Measurements from ENCODE around the gene MTARC1. TPM values are rescaled to one million over a fixed set of nuclear protein-coding genes. Genes with fewer than 3 reads are reported as not detected.
A peak's percentile ranks its signal among the peaks of the same experiment; 100 is the strongest.

Gene MTARC1
- total RNA-seq, 6 donors from 2014 or later = 10.0 to 41.7 (median 22.3) TPM

GRCh38 chr1:220797553-220797952, 10.8 kb downstream of the MTARC1 start:
- H3K4me1 ChIP-seq = no peaks in the 10 kb centered on the region
- ATAC-seq (ENCODE audit: low FRiP score in 2 of 2) = no peak
- peaks cover 0 to 34% (median 24%) of the 10 kb centered on the region in 4 donors for H3K36me3 ChIP-seq
- no peaks in the 10 kb centered on the region for H3K9me3 ChIP-seq
- TF ChIP-seq CTCF (IDR thresholded peaks at IDR 0.05) (no peak), POLR2AphosphoS5 (IDR thresholded peaks at IDR 0.05) (no peak), POLR2A (IDR thresholded peaks at IDR 0.05) (no peak), EP300 (IDR thresholded peaks at IDR 0.05) (no peak)
- DNase-seq = no peak
- H3K27me3 ChIP-seq = no peaks in the 10 kb centered on the region
- 80 to 88% methylated on average over 3 of the region's 3 CpGs for WGBS, 2 donors
- H3K4me3 ChIP-seq = no peak overlapping the region
- no peak overlapping the region for H3K27ac ChIP-seq

GRCh38 chr1:220798338-220798737, 11.6 kb downstream of the MTARC1 start:
- no peak for TF ChIP-seq POLR2AphosphoS5 (IDR thresholded peaks at IDR 0.05)
- no peak for TF ChIP-seq EP300 (IDR thresholded peaks at IDR 0.05)
- TF ChIP-seq POLR2A (IDR thresholded peaks at IDR 0.05) = no peak
- no peak for TF ChIP-seq CTCF (IDR thresholded peaks at IDR 0.05)
- Histone ChIP-seq H3K27ac (no peak overlapping the region), H3K36me3 (peaks cover 0 to 34% (median 24%) of the 10 kb centered on the region in 4 donors), H3K4me3 (no peak overlapping the region), H3K4me1 (peaks cover 0 to 2% (median 0%) of the 10 kb centered on the region in 4 donors), H3K9me3 (no peaks in the 10 kb centered on the region), H3K27me3 (no peaks in the 10 kb centered on the region)
- 86 to 93% methylated on average over 2 of the region's 2 CpGs for WGBS, 2 donors
- DNase-seq (no peak), ATAC-seq (ENCODE audit: low FRiP score in 2 of 2) (no peak)

GRCh38 chr1:220800262-220800661, 13.5 kb downstream of the MTARC1 start:
- H3K36me3 ChIP-seq = peaks cover 0 to 38% (median 24%) of the 10 kb centered on the region in 4 donors
- no peak for DNase-seq
- no peaks in the 10 kb centered on the region for H3K9me3 ChIP-seq
- H3K27me3 ChIP-seq = no peaks in the 10 kb centered on the region
- ATAC-seq (ENCODE audit: low FRiP score in 2 of 2) = no peak
- no peak for TF ChIP-seq EP300 (IDR thresholded peaks at IDR 0.05)
- H3K4me3 ChIP-seq = no peak overlapping the region
- no peak overlapping the region for H3K27ac ChIP-seq
- H3K4me1 ChIP-seq = peaks cover 0 to 7% (median 0%) of the 10 kb centered on the region in 4 donors
- WGBS, 2 donors = 88 to 89% methylated on average over 6 of the region's 6 CpGs

- Histone ChIP-seq H3K4me3 (no peak overlapping the region), H3K4me1 (peaks cover 0 to 7% (median 0%) of the 10 kb centered on the region in 4 donors), H3K27me3 (no peaks in the 10 kb centered on the region), H3K27ac (no peak overlapping the region), H3K36me3 (peaks cover 0 to 27% (median 16%) of the 10 kb centered on the region in 4 donors), H3K9me3 (no peaks in the 10 kb centered on the region)
- ATAC-seq (ENCODE audit: low FRiP score in 2 of 2) (peak in 1 of 2 donors; percentile 60), DNase-seq (no peak)
- TF ChIP-seq POLR2A (IDR thresholded peaks at IDR 0.05) (no peak), POLR2AphosphoS5 (IDR thresholded peaks at IDR 0.05) (no peak), CTCF (IDR thresholded peaks at IDR 0.05) (peak in 5 of 6 experiments; percentile 52 to 76 (median 61)), EP300 (IDR thresholded peaks at IDR 0.05) (no peak)
- 75 to 77% methylated on average over 10 of the region's 10 CpGs for WGBS, 2 donors
Observed at GRCh38 chr1:220803401-220804201, 16.9 kb downstream of the MTARC1 start.

- TF ChIP-seq CTCF (IDR thresholded peaks at IDR 0.05) (no peak), POLR2A (IDR thresholded peaks at IDR 0.05) (no peak), POLR2AphosphoS5 (IDR thresholded peaks at IDR 0.05) (no peak)
- Histone ChIP-seq H3K4me1 (peaks cover 0 to 7% (median 0%) of the 10 kb centered on the region in 4 donors), H3K36me3 (peaks cover 0 to 27% (median 12%) of the 10 kb centered on the region in 4 donors), H3K27ac (no peak overlapping the region), H3K9me3 (no peaks in the 10 kb centered on the region), H3K4me3 (no peak overlapping the region), H3K27me3 (no peaks in the 10 kb centered on the region)
- DNase-seq = no peak
- no peak for ATAC-seq (ENCODE audit: low FRiP score in 2 of 2)
- 59 to 79% methylated on average over 5 of the region's 5 CpGs for WGBS, 2 donors
Observed at GRCh38 chr1:220804202-220804586, 17.5 kb downstream of the MTARC1 start.

All from upper lobe of left lung (tissue), 6 donors.